ENCODE data around the gene LLGL1.

The LLGL1 gene

GRCh38 chr17:18270046-18270931 is 44.9 kb downstream of the LLGL1 start:
- no peak for DNase-seq (ENCODE audit: low spot score)

- DNase-seq (ENCODE audit: low spot score) = no peak
These were observed 51.6 kb downstream of the LLGL1 start for GRCh38 chr17:18277076-18277475.

DNA sequence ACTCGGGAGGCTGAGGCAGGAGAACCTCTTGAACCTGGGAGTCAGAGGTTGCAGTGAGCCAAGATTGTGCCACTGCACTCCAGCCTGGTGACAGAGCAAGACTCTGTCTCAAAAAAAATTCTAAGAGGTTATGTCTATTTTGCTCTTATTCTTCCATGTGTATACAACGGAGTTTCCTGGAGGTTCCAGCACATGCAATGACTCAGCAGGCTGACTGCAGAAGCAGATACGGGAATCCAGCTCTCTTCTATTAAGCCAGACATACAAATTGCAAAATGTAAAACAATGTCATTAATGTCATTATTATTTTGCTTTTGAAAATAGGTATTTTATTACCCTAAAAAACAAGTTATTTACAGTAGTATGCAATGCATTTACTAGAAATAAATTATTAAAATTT is 53.4 kb downstream of the LLGL1 start:
- DNase-seq (ENCODE audit: low spot score) = no peak

- DNase-seq (ENCODE audit: low spot score) = no peak
These were observed 54.8 kb downstream of the LLGL1 start for GRCh38 chr17:18280249-18280648.

- DNase-seq (ENCODE audit: low spot score) = peak; percentile 27
These were observed 55.4 kb downstream of the LLGL1 start for GRCh38 chr17:18280766-18281371.

GRCh38 chr17:18281788-18282187 is 56.4 kb downstream of the LLGL1 start:
- DNase-seq (ENCODE audit: low spot score) = no peak

DNA sequence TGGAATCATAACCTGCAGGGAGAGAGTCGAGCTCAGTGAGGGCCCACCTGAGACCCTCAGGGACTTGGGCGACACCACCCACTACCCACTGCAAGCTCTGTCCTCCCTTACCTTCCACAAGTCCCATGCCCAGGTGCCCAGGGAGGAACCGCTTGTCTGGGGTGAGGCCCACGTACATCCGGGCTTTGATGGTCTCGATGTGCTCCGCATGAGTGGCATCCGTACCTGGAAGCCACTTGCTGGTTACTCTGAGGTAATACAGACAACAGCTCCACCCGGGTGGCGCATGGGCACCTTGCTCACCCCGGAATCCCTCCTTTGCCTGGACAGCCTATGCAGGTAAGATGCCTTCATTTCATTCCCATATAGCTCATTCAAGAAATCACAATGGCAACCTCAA is 59.9 kb downstream of the LLGL1 start:
- DNase-seq (ENCODE audit: low spot score) = no peak

DNA sequence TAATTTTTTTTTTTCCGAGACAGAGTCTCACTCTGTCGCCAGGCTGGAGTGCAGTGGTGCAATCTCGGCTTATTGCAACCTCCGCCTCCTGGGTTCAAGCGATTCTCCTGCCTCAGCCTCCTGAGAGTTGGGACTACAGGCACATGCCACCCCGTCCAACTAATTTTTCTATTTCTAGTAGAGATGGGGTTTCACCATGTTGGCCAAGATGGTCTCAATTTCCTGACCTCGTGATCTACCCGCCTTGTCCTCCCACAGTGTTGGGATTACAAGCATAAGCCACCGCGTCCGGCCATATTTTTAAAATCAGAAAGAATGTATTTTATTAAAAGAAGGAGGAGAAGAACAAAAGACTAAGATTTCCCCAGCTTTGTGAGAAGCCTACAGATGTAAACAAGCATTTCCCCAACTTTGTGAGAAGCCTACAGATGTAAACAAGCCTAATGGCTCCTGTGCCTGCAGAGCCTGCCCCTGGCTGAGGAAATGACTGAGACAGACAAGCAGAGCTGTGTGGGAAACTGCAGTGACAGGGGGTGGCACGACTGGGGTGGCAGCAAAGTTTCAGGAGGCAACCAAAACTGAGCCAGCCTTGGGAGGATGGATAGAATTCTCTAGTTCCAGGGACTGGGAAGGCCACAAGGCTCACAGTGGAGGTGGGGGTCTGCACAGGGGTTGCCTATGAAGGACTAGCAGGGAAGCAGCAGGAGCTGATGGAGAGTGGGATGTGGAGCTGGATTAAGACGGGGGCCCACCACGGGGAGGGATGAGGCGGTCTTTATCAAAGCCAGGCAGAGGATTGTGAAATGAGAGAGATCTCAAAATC is 66.5 kb downstream of the LLGL1 start:
- no peak for DNase-seq (ENCODE audit: low spot score)
